GM23338 (cell line): ENCODE results near the gene SF1.

Source experiments
- EZH2phosphoT487 ChIP-seq: fragments of 200-600 bp; sonication (generic); IDR thresholded peaks from one replicate; pipeline ENCODE4 v1.8.1; 2018; ENCODE audit warnings: antibody characterized with exemption; ENCODE audit not compliant: unreplicated experiment
- TF ChIP-seq, protein P1 (sequence below), 2 experiments: fragments of 200-600 bp in 1 of 2; sonication (generic) in 1 of 2; conservative IDR thresholded peaks; 2 replicates each; pipeline versions ENCODE4 v1.5.1 to v1.6.1; 2016 to 2017; ENCODE audit warnings: antibody characterized with exemption in 2 of 2, low read depth in 2 of 2, mild to moderate bottlenecking in 2 of 2, moderate library complexity in 1 of 2

- no peak for TF ChIP-seq EZH2phosphoT487
- TF ChIP-seq, protein P1, sequence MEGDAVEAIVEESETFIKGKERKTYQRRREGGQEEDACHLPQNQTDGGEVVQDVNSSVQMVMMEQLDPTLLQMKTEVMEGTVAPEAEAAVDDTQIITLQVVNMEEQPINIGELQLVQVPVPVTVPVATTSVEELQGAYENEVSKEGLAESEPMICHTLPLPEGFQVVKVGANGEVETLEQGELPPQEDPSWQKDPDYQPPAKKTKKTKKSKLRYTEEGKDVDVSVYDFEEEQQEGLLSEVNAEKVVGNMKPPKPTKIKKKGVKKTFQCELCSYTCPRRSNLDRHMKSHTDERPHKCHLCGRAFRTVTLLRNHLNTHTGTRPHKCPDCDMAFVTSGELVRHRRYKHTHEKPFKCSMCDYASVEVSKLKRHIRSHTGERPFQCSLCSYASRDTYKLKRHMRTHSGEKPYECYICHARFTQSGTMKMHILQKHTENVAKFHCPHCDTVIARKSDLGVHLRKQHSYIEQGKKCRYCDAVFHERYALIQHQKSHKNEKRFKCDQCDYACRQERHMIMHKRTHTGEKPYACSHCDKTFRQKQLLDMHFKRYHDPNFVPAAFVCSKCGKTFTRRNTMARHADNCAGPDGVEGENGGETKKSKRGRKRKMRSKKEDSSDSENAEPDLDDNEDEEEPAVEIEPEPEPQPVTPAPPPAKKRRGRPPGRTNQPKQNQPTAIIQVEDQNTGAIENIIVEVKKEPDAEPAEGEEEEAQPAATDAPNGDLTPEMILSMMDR (conservative IDR thresholded peaks at IDR 0.05; ENCODE audit: low read depth in 2 of 2), result no peak
Measured at GRCh38 chr11:64810891-64811272, 32.5 kb upstream of the SF1 start.
